Dermis microvascular lymphatic vessel endothelial cell (primary cell): ENCODE results near the gene PLEKHA1. TPM values are rescaled to one million over a fixed set of nuclear protein-coding genes. Genes with fewer than 3 reads are reported as not detected.
A peak's percentile ranks its signal among the peaks of the same experiment; 100 is the strongest.

ENCODE experiments used
- DNase-seq, 2 donors: peaks; one replicate each; pipeline versions ENCODE4 v3.0.0 to v3.0.0-alpha.2; 2010; ENCODE audit warnings: low read depth in 2 of 2
- total RNA-seq: library from RNA; depleted of rRNA; stranded (reverse); fragments of >200 nt; gene quantifications from 2 replicates; pipeline ENCODE4 v1.2.1, GENCODE V29; 2014

Gene PLEKHA1
- total RNA-seq, 1 donor from 2014 or later, result 21.7 TPM

DNA sequence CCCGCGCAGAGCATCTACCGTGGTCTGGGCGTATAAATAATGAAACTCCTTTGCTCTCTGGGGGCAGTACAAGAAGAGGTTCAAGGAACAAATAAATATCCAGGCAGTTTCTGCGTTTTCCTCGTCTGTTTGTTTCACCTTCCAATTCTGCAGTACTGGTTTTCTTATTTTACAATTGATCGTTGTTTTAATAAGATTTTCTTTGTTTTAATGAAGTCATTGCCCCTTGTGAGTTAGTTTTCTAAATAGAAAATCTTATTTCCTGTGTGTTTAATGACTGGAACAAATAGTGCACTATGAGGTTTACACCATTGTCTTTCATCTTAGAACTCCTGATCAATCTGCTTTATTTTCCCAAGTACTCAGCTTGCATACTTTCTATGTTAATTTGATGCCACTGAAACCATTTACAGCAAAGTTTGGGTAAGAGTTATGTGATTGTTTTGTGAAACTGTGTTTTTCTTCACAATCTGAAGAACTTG, 1.2 kb downstream of the PLEKHA1 start:
- DNase-seq, result no peak

DNA sequence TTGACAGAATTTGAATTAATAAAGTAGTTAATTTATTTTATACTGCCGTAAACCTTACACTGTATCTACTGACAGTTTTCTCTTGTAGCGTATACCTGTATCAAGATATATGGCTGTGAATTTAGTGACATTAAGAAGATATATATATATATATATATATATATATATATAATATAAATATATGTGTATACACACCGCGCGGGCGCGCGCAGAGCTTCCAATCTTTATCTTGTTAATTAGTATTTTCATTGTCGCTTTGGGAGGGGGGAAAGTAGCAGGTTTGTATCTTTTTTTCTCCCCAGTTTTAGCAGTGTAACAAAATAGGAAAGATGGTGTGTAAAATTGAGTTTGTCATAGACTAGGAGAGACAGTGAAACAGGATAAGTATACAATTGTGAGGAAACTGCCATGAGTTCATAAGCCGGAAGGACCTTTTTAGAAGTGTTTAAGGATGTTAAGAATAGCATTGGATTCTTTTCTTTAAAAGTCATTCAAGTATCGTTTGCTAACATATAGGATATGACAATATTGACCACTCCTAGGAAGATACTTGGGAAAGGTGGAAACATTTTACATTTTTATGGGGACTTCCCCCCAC, 2.0 kb downstream of the PLEKHA1 start:
- peak in 1 of 2 donors; percentile 52 for DNase-seq

DNA sequence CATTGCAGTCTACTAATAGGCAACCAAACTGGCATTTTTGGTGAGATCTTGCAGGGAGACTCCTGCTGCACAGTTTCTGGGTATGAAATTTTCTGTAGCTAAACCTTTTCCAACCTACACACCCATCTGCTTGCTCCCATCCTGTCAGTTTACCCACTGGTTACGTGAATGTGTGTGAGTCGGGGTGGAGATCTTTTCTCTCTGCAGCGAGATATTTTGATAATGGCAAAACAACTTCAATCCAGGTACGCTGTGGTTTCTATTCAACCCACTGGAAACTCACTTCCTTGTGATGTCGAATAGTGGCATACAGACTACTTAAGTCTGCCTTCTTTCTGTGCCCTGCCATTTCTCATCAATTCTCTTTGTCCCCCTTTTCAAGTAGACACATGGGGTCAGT, 4.5 kb downstream of the PLEKHA1 start:
- DNase-seq, result no peak

DNA sequence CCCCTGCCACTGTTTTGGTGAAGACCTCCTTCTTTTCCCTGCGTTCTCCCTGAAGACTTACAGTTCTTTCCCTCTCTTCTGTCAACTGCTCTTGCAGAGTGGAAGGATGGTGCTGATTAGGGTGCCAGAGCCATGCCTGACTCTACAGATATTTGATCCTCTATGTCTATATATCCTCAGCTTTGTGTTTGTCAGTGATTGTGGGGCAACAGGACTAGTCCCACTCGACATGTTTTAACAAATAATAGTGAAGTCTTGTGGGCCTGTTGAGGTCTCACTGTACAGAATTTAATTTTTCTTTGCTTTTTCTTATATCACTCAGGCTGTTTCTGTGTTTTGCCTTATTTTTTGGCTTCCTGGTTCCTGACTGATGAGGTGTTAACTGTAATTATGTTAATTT, 5.0 kb downstream of the PLEKHA1 start:
- no peak for DNase-seq

DNA sequence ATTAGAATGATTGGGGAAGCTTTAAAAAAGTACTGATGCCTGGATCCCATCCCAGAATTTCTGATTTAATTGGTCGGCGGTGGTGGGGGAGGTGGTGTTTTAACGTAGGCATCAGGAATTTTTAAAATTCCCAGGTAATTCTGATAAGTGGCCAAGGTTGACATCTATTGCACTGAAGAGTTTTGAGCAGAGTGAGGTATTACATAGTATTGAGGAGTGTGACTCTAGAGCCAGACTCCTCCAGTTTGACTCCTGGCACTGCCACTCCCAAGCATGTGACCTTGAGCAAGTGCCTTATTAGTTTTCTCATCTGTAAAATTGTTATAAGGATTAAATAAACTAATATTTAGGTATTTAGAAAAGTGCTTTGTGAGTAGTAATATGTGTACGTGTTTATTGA, 6.2 kb downstream of the PLEKHA1 start:
- no peak for DNase-seq

DNA sequence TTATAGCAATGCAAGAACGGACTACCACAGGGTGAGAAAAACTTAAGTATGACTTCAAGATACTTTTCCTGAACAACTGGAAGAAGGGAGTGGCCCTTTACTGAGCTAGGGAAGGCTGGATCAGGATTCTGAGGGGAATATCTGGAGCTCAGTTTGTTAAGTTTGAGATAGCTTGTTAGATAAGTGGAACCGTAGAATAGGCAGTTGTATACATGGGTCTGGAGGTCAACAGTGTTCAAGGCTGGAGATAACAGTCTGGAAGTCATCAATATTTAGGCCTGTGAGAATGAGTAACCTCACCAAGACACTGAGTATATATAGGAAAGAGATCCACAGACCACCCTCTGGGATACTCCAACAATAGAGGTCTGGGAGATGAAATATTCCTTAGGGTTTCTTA, 7.2 kb downstream of the PLEKHA1 start:
- DNase-seq, result no peak

DNA sequence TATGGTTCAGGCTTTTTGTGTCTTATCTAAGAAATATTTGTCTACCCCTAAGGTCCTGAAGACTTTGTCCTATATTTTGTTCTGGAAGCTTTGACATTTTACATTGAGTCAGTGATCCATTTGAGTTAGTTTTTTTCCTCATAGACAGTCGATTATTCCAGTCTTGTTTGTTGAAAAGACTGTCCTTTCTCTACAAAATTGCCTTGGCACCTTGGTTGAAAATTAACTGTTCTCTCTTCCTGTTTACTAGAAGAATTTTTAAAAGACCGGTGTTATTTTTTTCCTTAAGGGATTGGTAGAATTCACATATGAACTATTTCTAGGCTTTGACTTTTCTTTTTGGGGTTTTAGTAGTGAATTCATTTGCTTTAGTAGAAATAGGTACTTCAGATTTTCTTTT, 12.0 kb downstream of the PLEKHA1 start:
- no peak for DNase-seq

DNA sequence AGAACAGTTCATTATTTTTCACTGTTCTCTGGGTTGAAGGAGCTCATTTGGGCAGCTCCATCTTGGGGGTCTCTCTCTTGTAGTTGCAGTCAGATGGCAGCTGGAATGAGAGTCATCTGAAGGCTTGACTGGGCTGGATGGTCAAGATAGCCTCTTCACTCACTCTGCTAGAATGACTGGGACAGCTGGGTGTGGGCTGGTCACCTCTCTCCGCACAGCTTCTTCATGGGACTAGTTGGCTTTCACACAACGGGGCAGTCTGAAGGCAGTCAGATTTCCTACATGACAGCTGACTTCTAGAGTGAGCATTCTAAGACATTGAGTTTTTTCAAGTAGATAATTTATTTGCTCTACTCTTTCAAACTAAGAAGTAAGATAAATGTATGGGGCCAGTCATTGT, 13.1 kb downstream of the PLEKHA1 start:
- DNase-seq, result no peak

DNA sequence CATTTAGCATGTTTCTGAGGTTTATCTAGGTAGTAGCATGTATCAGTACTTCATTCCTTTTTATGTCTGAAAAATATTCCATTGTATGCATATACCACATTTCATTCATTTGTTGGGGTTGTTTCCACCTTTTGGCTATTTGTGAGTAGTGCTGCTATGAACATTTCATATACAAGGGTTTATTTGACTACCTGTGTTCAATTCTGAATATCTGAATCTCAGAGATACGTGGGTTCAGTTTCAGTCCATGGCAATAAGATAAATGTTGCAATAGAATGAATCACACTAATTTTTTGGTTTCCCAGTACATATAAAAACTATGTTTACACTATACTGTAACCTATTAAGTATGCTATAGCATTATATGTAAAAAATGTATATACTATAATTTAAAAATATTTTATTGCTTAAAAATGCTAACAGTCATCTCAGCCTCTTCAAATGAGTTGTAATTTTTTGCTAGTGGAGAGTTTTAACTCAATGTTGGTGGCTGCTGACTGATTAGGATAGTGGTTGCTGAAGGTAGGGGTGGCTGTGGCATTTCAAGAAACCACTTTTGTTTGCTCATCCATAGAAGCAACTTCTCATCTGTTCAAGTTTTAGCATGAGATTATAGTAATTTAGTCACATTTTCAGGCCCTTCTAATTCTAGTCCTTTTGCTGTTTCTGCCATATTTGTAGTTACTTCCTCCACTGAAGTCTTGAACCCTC, 13.9 kb downstream of the PLEKHA1 start:
- DNase-seq, result no peak

DNA sequence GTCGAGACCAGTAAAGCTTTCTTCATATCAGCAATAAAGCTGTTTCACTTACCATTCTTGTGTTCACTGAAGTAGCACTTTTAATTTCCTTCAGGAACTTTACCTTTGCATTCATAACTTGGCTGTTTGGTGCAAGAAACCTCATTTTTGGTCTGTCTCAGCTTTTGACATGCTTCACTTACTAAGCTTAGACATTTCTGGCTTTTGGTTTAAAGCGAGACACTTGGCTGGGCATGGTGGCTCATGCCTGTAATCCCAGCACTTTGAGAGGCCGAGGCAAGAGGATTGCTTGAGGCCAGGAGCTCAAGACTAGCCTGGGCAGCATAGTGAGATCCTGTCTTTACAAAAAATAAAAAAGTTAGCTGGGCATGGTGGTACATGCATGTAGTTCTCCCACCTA, 15.8 kb downstream of the PLEKHA1 start:
- DNase-seq, result no peak

DNA sequence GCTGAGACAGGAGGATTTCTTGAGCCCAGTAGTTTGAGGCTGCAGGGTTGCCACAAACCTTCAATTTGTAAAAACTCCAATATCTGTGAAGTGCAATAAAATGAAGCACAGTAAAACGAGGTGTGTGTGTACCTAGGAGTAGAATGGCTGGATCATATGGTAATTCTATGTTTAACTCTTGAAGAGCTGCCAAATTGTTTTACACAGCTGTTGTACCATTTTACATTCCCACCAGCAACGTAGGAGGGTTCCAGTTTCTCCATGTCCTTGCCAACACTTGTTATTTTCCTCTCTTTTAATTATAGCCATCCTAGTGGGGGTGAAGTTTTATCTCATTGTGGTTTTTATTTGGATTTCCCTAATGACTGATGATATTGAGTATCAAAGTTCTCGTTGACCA, 16.2 kb downstream of the PLEKHA1 start:
- no peak for DNase-seq

DNA sequence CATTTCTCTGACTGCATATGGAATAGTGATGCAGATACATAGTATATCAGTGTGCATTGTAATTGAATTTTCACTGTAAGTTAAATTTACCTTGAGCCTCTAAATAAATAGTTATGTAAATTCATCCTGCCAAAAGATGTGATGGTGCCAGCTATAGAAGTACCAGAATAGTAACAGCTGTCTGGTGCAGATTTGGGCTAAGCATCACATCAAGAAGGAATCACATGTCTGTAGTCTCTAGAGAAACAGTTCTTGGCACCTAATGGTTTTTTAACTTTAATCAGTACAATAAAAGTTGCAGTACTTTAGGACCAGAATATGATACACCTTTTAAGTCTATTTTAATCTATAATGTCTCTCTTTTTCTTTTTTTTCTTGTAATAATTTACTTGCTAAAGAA, 17.4 kb downstream of the PLEKHA1 start:
- no peak for DNase-seq

DNA sequence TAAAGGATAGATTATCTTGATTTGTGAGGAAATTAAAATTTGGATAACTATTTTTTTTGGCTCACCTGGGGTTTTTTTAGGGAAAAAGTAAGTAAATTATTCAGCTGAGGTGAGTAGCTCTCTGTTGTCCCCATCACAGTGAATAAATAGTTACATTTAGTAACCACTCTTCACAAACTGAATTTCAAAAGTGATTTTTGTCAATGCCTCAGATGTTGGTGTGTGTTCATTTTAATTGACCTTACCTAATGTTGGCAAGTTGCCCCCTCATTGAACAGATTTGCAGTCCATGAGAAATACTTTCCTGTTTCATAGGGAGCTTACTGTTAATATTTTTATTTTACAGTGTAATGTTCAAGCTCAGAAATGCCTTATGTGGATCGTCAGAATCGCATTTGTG, 18.3 kb downstream of the PLEKHA1 start:
- DNase-seq, result peak in 1 of 2 donors; percentile 13

DNA sequence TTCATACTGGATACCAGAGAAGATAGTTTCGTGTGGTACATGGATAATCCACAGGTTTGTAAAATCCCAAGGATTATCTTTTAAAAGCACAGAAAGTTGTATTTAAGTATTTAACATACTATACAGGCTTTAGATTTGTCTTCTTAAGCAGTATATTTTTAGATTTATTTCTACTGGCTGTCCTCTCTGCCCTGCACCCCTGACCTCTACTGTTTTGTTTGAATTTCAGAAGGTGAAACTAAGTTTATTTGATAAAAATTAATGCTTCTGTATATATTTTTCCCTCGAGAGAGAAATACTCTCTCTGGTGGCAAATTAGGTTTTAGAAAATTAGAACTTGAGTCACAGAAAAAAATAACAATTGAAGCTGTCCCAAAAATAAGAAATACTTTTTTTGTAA, 18.8 kb downstream of the PLEKHA1 start:
- DNase-seq, result no peak

DNA sequence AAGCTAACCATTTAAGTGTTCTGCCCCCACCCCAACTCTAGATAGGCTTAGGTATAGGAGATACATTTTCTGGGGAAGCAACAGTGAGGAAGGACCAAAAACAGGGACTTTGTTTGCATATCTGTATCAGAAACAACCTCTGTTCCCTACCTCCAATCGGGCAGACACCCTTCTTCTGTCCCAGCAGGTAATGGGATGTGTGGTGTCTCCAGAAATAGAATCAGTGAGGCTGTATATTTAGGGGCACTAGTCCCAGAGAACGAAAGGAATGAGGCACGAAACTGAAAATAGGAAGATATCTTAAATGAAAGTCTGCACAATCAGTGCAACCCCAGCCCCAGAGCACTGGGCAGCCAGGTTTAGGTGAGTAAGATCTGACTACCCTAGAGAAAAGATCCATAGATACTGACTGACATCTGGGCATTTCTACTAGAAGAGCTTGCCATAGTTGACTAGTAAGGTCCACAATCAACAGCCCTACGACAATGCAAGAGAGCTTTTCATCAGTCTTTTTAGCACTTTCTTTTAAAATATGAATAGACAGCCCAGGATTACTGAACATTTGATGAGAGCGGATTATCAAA, 28.1 kb downstream of the PLEKHA1 start:
- no peak for DNase-seq

DNA sequence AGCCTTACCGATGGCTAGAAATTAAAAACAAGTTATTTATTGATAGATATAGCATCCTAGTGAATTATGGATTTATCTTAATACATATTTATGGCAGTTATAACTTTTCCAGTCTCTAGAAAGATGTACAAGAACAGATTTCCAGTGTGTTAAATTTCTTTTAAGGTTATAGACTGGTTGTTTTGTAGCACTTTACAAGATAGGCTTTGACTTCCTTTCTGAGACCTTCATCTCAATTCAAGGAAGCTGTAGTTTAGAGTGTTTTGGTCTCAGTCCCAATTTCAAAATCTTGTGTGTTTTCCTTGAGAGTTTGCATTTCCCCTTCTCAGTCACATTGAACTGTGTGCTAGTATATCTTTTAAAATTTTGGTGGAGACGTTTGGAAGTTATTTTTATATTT, 30.1 kb downstream of the PLEKHA1 start:
- peak in 1 of 2 donors; percentile 23 for DNase-seq

DNA sequence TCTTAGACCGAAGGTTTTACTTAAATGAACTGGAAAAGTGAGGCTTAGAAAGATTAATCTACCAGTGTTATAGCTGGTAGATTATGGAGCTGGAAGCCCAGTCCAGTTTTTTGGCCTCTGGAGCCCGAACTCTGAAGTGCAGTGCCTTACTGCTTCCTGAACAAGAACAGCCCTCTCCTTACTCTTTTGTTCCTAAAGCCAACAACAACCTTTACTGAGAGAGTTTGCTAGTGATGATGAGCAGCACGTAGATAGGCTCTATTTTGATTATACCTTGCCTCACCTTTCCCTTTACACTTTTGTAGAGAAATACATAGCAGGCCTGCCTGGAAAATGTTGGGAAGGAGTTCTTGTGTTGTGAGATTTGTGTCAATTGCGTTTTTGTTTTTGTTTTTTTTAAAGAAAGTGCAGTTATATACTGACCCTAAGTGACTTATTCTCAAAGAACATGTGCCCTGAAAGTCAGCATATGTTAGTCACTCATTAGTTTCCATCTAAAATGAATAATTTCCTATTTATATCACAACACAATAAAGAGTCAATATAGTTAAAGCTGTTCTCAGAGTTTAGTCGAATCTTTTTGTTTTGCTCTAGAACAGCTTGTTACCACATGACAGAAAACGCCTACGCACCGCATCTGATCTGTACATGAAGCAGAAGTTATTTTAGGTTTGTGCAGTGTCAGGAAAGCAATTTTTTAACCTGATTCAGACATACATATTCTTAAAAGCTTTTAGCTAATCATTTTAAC, 33.0 kb downstream of the PLEKHA1 start:
- peak in 1 of 2 donors; percentile 20 for DNase-seq

DNA sequence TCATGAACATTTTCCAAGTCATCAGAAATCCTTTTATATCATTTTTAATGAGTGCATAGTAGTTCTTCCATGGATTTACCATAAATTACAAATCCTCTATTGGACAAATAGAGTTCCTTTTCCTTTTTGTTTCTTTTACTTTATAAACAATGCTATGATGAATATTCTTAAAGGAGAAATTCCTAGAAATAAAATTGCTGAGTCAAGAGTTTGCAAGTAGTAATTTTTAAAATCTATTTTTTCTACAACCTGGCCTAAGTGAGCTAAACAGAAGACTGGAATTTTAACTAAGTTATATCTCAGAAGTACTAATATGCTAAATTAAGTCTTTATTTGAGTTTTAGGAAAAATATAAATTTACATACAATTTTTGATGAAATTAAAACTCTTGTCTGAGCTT, 38.8 kb downstream of the PLEKHA1 start:
- DNase-seq, result no peak

DNA sequence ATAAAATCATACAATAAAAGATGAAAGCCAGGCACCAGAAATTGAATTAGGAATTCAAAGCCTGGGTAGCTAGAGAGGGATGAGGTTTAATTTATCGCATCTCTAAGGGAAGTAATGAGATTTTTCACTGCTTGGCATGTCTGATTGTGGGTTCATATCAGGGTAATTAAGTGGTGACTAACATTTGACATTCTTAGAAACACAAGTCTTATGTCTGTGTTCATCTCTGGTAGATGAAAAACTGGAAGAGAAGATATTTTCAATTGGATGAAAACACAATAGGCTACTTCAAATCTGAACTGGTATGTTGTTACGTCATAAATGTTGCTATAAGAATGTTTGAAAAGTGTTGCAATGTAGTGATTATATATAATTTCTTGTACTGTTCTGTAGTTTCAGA, 43.2 kb downstream of the PLEKHA1 start:
- DNase-seq, result no peak

DNA sequence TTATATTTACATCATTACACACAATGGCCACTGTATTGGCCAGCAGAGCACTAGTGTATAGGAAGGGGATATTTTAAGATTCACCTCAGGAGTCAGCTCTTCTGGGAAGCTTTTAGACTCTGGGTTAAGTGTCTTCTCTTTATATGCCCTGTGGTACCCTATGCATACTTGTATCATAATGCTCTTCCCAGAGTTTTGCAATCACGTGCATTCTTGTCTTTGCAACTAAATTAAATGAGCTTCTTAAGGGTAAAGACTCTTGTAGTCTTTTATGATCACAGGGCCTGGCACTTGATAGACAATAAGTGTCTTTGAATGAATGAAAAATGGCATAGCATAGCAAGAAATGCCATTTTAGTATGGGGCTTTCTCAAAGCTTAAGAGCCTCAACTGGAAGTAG, 44.5 kb downstream of the PLEKHA1 start:
- no peak for DNase-seq

DNA sequence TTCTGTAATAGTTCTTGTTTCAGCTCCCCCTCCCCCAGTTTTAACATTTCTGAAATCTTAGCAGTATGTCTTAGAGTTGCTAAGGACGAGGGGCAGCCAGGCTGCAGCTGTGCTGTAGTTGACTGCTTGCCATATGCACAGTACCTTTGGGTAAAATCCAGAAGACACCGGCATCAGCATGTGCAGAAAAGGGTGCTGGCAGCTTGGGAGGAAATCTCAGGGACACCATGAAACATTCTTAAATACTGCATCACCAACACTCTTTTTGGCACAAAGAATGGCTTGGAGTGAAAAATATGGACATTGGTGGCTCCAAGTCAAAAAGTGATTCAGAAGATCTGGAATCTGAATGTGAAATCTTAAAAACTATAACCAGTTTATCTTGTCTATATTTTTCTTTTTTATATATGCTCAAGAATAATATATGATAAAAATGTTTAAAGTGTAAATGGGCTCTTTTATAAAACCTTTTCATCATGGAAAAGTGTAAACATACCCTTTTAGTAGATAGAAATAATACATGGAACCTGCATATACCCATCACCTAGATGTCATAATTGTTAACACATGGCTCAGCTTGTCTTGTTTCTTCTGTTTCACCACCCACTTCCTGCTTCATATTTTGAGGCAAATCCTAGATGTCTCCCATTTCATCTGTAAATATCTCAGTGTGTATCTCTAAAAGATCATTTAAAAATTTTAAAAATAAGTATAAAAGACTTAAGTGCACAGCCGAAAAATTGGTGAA, 45.5 kb downstream of the PLEKHA1 start:
- DNase-seq, result peak in 1 of 2 donors; percentile 4

DNA sequence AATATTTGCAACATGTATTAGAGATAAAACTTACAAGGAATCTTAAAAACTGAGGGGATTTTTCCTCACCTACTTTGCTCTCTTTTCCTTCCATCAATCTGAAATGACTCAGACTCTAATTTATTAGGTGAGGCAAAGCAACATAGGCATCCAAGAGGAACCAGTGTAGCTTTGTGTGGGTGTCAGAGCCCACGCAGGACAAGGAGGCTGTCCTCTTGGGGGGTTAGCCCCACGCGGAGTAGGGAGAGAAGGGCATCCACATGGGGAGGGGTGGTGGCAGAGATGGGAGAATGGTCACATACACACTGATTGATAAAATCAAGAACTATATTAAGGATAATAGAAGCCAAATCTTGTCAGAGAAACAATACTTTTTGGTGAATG, 46.1 kb downstream of the PLEKHA1 start:
- no peak for DNase-seq
